NB4 (cell line): ENCODE results near the gene TOMM40.

Source experiments
- MYC ChIP-seq: IDR thresholded peaks from 2 replicates; pipeline ENCODE4 v1.6.1; 2011; ENCODE audit warnings: low read depth, low read length
- POLR2A ChIP-seq: IDR thresholded peaks from 2 replicates; pipeline ENCODE4 v1.6.1; 2011; ENCODE audit warnings: mild to moderate bottlenecking; ENCODE audit not compliant: insufficient read length; ENCODE audit errors: extremely low read depth
- TF ChIP-seq, protein P1 (sequence below): IDR thresholded peaks from one replicate; pipeline ENCODE4 v1.5.1; 2012; ENCODE audit warnings: low read depth, low read length

- TF ChIP-seq, protein P1, sequence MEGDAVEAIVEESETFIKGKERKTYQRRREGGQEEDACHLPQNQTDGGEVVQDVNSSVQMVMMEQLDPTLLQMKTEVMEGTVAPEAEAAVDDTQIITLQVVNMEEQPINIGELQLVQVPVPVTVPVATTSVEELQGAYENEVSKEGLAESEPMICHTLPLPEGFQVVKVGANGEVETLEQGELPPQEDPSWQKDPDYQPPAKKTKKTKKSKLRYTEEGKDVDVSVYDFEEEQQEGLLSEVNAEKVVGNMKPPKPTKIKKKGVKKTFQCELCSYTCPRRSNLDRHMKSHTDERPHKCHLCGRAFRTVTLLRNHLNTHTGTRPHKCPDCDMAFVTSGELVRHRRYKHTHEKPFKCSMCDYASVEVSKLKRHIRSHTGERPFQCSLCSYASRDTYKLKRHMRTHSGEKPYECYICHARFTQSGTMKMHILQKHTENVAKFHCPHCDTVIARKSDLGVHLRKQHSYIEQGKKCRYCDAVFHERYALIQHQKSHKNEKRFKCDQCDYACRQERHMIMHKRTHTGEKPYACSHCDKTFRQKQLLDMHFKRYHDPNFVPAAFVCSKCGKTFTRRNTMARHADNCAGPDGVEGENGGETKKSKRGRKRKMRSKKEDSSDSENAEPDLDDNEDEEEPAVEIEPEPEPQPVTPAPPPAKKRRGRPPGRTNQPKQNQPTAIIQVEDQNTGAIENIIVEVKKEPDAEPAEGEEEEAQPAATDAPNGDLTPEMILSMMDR = no peak
- TF ChIP-seq POLR2A = no peak
- TF ChIP-seq MYC = no peak
Measured at GRCh38 chr19:44886141-44886540, 4.9 kb upstream of the TOMM40 start.
